Transverse colon (tissue), 4 donors: ENCODE data around the gene EFCAB11.

Source experiments
- CTCF ChIP-seq, 5 experiments: fragments of 200-600 bp in 3 of 5; fragments of 450-650 bp in 2 of 5; sonication (generic) in 3 of 5; IDR thresholded peaks; 1 replicate in 2 of 5; 2 replicates in 3 of 5; pipeline ENCODE4 v1.5.1; 2016 to 2017; ENCODE audit warnings: antibody characterized with exemption in 5 of 5, inconsistent platforms in 3 of 5, mild to moderate bottlenecking in 2 of 5, moderate library complexity in 1 of 5
- EP300 ChIP-seq: sonication (generic); formaldehyde crosslinking; IDR thresholded peaks from one replicate; pipeline ENCODE4 v1.6.1; 2017; ENCODE audit warnings: antibody characterized with exemption, low read depth
- POLR2A ChIP-seq: fragments of 450-650 bp; IDR thresholded peaks from one replicate; pipeline ENCODE4 v1.6.1; 2016; ENCODE audit warnings: antibody characterized with exemption, mild to moderate bottlenecking, moderate library complexity
- POLR2AphosphoS5 ChIP-seq, 3 donors: sonication (generic); formaldehyde crosslinking; IDR thresholded peaks; one replicate each; pipeline ENCODE4 v1.6.1; 2016; ENCODE audit warnings: antibody characterized with exemption in 3 of 3

- no peak for TF ChIP-seq POLR2AphosphoS5 (IDR thresholded peaks at IDR 0.05)
- no peak for TF ChIP-seq CTCF (IDR thresholded peaks at IDR 0.05)
- no peak for TF ChIP-seq POLR2A
- no peak for TF ChIP-seq EP300
Observed at GRCh38 chr14:89803542-89803941, 151.0 kb downstream of the EFCAB11 start.
